GM10248 (cell line): ENCODE data around the gene FRMD6.

Experiments used
- CTCF ChIA-PET: fragments of 300-600 bp; sonication (Branson Sonifier 250); formaldehyde crosslinking; extraction: SDS; loops from one replicate; lab custom pipeline; 2021; ENCODE audit warnings: antibody characterized with exemption; lab: Yijun Ruan, JAX
- POLR2A ChIA-PET: fragments of 350-650 bp; sonication (Branson Sonifier 250); formaldehyde crosslinking; extraction: SDS; loops from one replicate; lab custom pipeline; 2020; ENCODE audit warnings: antibody characterized with exemption; lab: Yijun Ruan, JAX
- DNase-seq: peaks from one replicate; pipeline ENCODE4 v3.0.0; 2012; ENCODE audit errors: extremely low spot score
- TF ChIP-seq, protein P1 (sequence below): IDR thresholded peaks from 2 replicates; pipeline ENCODE4 v1.5.1; 2012; ENCODE audit warnings: mild to moderate bottlenecking, low read depth; ENCODE audit errors: extremely low read depth, missing control alignments, control extremely low read depth

Gene FRMD6

GRCh38 chr14:51724650-51725049 lies 72.9 kb downstream of the FRMD6 start:
- CTCF ChIA-PET, result no interaction called here

DNA sequence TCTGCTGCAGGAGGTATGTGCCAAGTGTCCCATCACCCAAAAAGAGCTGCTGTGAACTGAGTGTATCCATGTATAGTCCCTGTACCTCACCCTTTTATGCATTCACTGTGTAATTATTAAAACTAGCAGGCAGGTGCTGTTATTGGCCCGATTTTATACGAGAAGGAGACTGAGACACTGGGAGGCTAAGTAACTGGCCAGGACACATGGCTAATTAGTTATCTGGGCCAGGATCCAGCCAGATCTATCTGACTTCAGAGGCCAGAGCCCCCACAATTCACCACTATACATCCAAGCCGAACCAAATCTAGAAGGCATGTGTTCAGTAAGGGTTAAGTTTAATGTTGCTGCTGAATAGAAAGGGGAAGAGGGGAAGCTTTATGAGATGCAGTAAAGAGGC lies 73.4 kb downstream of the FRMD6 start:
- ChIA-PET POLR2A (no interaction called here), CTCF (interaction anchor here (0.9 kb wide), 1 partner anchor 14 kb away, joined by 3 read pairs; no protein-coding TSS in a partner anchor)
- DNase-seq, result no peak

More at GRCh38 chr14:51724650-51725049, 72.9 kb downstream of the FRMD6 start:
- POLR2A ChIA-PET, result no interaction called here
- TF ChIP-seq, protein P1, sequence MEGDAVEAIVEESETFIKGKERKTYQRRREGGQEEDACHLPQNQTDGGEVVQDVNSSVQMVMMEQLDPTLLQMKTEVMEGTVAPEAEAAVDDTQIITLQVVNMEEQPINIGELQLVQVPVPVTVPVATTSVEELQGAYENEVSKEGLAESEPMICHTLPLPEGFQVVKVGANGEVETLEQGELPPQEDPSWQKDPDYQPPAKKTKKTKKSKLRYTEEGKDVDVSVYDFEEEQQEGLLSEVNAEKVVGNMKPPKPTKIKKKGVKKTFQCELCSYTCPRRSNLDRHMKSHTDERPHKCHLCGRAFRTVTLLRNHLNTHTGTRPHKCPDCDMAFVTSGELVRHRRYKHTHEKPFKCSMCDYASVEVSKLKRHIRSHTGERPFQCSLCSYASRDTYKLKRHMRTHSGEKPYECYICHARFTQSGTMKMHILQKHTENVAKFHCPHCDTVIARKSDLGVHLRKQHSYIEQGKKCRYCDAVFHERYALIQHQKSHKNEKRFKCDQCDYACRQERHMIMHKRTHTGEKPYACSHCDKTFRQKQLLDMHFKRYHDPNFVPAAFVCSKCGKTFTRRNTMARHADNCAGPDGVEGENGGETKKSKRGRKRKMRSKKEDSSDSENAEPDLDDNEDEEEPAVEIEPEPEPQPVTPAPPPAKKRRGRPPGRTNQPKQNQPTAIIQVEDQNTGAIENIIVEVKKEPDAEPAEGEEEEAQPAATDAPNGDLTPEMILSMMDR, result no peak
- no peak for DNase-seq

DNA sequence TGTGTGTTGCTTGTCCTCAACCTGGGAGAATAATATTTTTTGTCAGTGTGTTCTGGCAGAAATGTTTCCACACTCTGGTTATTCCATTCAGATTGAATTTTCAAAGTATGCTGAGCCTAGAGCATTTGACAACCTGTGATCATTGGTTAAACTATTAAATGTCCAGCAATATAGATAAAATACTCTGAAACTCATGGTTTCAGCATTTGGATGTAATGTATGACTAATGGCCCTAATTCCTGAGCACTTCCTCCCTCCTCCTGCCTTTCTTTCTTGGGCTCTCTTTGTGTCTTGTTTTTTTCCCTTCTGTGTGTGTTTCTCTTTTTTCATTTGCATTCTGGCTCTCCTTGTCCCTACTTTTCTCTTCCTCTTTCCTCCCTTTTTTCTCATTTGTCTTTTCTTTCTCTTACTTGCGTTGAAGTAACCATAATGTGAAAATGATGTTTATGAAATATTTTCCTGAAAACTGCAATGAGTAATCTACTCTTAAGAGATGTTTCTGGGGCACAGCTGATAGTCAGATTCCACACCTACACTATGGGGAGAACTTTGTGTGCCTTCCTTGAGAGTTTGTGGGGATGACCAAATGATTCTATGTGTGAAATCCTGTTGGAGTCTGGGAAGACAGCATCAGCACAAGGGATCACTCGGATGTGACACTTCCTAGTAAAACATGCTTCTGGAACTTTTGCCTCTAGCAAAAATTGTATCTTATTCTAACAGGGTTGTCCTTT lies 74.6 kb downstream of the FRMD6 start:
- TF ChIP-seq, protein P1, result no peak
- CTCF ChIA-PET, result no interaction called here
- POLR2A ChIA-PET, result no interaction called here

More for the DNA sequence above, 73.4 kb downstream of the FRMD6 start:
- TF ChIP-seq, protein P1, result no peak

DNA sequence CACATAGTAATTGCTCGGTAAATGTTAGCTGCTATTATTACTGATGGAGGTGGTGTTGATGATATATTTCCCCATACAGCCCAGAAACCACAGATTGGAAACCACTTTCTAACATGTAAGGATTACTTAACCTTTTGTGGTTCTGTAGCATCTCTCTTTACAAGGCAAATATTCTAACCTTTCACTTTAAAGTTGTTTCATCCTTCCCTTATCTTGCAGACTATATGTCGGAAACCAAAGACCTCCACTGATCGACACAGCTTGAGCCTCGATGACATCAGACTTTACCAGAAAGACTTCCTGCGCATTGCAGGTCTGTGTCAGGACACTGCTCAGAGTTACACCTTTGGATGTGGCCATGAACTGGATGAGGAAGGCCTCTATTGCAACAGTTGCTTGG lies 75.8 kb downstream of the FRMD6 start:
- ChIA-PET POLR2A (no interaction called here), CTCF (interaction anchor here (0.6 to 1.1 kb wide), 2 partner anchors 12 to 19 kb away, joined by 3 read pairs; no protein-coding TSS in a partner anchor)
- TF ChIP-seq, protein P1, result no peak
- DNase-seq, result no peak

More for the DNA sequence above, 74.6 kb downstream of the FRMD6 start:
- DNase-seq, result no peak

- ChIA-PET CTCF (interaction anchor here (1.1 kb wide), 1 partner anchor 20 kb away, joined by 3 read pairs; no protein-coding TSS in a partner anchor), POLR2A (no interaction called here)
- DNase-seq, result no peak
- TF ChIP-seq, protein P1, result no peak
Observed at GRCh38 chr14:51730098-51730497, 78.4 kb downstream of the FRMD6 start.

- ChIA-PET CTCF (interaction anchor here (1.1 kb wide), 1 partner anchor 20 kb away, joined by 3 read pairs; no protein-coding TSS in a partner anchor), POLR2A (no interaction called here)
- no peak for DNase-seq
- TF ChIP-seq, protein P1, result no peak
Observed at GRCh38 chr14:51730684-51731083, 79.0 kb downstream of the FRMD6 start.
